NCI-H2171 (cell line): ENCODE data around the gene MUC22.
"Not testable (repeated sequence)": the region's sequence is repeated elsewhere in the genome, so short reads cannot be mapped to it uniquely, and the experiment has no call there.

Experiments
- DNase-seq: peaks from one replicate; lab custom pipeline; 2025; lab: John Stamatoyannopoulos, UW

Gene MUC22

GRCh38 chr6:30998785-30999184 is 11.5 kb upstream of the MUC22 start:
- DNase-seq, result no peak

DNA sequence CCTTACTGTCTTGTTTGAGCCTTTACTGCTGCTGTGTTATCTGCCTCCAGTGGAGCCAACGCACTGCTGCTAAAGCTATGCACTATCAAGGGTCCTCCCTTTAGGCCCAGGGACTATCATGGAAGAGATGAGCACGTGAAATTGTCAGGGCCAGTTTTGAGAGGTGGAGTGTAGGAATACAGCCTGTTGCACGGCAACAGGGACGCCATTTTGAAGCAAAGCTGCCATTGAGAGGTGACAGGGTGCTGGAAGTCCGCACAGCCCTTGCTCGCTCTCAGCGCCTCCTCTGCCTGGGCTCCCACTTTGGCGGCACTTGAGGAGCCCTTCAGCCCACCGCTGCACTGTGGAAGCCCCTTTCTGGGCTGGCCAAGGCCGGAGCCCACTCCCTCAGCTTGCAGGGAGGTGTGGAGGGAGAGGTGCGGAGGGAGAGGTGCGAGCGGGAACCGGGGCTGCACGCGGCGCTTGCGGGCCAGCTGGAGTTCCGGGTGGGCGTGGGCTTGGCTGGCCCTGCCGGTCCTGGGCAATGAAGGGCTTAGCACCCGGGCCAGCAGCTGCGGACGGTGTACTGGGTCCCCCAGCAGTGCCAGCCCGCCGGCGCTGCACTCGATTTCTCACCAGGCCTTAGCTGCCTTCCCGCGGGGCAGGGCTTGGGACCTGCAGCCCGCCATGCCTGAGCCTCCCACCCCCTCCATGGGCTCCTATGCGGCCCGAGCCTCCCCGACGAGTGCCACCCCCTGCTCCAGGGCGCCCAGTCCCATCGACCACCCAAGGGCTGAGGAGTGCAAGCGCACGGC is 10.0 kb upstream of the MUC22 start:
- DNase-seq, result not testable (repeated sequence)

DNA sequence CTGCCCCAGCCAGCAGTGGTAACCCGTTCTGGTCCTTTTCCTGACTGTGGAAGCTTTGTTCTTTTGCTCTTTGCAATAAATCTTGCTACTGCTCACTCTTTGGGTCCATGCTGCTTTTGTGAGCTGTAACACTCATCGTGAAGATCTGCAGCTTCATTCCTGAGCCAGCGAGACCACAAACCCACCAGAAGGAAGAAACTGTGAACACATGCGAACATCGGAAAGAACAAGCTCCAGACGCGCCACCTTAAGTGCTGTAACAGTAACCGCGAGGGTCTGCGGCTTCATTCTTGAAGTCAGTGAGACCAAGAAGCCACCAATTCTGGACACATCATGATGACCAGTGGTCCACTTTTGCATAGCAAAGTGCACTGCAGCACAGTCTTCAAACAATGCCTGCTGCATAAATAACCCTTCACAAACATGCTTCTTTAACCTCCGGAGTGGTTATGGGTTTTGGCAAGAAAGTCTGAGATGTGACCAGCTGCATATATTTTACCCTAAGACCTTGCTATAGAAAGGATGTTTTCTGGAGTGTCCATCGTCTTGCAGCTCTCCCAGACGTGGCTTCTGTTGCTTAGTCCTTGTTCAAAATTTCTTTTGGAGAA is 8.9 kb upstream of the MUC22 start:
- no peak for DNase-seq

- no peak for DNase-seq
Observed at GRCh38 chr6:31002471-31002870, 7.8 kb upstream of the MUC22 start.

DNA sequence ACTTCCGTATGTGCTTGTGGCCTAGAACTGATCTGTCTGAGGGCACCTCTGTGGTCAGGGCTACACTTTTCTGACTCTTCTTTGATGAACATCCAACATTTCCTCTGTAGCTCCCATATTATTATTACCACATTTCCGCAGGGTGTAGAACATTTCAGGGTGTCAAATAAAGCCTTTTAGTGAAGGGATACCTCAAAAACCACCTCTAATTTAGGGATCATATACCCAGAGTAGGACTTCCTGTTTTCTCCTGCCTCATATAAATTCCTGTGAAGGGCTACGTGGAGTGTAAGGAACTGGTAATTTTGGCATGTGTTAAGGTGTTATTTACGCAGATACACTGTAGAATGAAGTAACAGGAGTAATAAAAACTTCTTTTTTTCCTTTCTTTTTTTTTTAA is 5.5 kb upstream of the MUC22 start:
- no peak for DNase-seq

- DNase-seq, result no peak
Observed at GRCh38 chr6:31005249-31006020, 4.8 kb upstream of the MUC22 start.

DNA sequence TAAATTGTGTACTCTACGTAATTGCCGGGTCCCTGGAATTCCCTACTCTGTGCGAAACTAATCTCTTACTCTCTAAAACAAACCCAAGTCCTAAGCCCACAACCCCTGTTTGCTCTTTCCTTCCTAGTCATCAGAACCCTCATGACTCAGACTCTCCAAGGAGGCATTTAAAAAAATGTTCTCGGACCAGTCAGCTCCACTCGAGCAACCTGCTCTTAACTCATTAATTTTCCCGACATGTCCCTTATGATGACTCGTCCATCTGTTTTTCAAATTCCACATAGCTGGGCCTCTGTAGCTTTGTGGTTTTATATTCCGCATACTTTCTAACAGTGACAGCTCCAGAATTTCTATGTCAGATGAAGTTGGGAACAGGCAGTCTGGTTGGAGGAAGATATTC is 2.6 kb upstream of the MUC22 start:
- no peak for DNase-seq

DNA sequence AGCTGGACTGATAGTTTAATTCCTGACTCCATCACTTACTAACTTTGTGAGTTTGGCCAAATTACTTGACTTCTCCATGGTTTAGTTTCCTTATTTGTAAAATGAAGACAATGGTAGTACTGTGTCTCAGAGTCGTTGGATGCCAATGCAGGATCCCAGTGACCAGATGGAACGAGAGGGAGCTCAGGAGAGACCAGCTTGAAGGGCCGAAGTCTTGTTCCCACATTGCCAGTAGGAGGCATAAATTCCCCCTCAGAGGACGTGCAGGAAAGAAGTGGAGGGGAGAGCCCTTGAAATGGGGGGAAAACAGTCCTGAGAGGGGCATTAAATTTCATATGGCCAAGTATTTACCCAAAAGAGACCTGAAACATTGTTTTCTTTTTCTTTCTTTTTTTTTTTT is 2.1 kb upstream of the MUC22 start:
- DNase-seq, result no peak

GRCh38 chr6:31009731-31010130 is 543 bp upstream of the MUC22 start:
- no peak for DNase-seq

DNA sequence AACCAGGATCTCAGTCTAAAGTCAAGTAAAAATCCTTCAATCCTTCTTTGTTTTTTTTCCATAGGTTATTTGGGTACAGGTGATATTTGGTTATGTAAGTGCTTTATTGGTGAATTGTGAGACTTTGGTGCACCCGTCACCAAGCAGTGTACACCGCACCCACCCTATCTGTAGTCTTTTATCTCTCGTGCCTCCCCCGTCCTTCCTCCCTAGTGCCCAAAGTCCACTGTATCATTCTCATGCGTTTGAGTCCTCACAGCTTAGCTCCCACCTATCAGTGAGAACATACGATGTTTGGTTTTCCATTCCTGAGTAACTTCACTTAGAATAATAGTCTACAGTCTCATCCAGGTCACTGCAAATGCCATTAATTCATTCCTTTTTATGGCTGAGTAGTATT is 879 bp downstream of the MUC22 start:
- DNase-seq, result no peak

DNA sequence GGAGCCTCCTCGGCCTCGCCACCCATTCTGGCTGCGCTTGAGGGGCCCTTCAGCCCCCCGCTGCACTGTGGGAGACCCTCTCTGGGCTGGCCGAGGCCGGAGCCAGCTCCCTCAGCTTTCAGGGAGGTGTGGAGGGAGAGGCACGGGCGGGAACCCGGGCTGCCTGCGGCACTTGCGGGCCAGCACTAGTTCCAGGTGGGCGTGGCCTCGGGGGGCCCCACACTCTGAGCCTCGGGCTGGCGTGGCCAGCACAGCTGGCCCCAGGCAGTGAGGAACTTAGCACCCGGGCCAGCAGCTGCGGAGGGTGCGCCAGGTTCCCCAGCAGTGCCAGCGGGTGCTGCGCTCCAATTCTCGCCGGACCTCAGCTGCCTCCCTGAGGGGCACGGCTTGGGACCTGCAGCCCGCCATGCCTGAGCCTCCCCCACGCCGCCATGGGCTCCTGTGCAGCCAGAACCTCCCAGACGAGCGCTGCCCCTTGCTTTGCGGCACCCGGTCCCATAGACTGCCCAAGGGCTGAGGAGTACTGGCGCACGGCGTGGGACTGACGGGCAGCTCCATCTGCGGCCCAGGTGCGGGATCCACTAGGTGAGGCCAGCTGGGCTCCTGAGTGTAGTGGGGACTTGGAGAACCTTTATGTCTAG is 6.5 kb downstream of the MUC22 start:
- no peak for DNase-seq

GRCh38 chr6:31017436-31017835 is 7.2 kb downstream of the MUC22 start:
- DNase-seq, result not testable (repeated sequence)

DNA sequence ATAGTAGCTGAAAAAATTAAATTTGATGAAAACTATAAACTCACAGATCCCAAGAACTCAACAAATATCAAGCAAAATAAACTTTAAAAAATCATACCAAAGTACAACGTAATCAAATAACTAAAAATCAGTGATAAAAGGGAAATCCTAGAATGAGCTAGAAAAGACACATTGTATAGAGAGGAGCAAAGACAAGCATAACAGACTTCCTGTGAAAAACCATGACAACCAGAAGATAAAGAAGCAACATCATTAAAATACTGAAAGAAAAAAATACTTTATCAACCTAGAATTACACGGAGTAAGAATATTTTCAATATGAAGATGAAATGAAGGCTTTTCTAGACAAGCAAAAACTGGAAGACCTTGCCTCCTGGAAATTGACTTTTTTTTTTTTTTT is 9.8 kb downstream of the MUC22 start:
- DNase-seq, result no peak

DNA sequence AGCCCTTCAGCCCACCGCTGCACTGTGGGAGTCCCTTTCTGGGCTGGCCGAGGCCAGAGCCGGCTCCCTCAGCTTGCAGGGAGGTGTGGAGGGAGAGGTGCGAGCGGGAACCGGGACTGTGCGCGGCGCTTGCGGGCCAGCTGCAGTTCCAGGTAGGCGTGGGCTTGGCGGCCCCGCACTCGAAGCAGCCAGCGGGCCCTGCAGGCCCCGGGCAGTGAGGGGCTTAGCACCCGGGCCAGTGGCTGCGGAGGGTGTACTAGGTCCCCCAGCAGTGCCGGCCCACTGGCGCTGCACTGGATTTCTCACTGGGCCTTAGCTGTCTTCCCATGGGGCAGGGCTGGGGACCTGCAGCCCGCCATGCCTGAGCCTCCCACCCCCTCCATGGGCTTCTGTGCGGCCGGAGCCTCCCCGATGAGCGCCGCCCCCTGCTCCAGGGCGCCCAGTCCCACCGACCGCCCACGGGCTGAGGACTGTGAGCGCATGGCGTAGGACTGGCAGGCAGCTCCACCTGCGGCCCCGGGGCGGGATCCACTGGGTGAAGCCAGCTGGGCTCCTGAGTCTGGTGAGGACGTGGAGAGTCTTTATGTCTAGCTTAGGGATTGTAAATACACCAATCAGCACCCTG is 10.5 kb downstream of the MUC22 start:
- DNase-seq, result not testable (repeated sequence)

- DNase-seq, result not testable (repeated sequence)
Observed at GRCh38 chr6:31021705-31022531, 11.6 kb downstream of the MUC22 start.

DNA sequence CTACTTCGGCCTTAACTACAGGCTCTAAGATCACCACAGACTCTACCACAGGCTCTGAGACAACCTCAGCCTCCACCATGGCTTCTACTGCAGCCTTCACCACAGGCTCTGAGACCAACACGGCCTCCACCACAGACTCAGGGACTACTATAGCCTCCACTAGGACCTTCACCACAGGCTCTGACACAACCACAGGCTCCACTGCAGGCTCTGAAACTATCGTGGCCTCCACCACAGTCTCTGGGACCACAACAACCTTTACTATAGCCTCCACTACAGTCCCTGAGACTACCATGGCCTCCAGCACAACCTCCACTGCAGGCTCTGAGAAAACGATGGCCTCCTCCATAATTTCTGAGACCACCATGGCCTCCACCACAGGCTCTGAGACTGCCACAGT is 15.3 kb downstream of the MUC22 start:
- no peak for DNase-seq

- DNase-seq, result no peak
Observed at GRCh38 chr6:31031095-31031494, 20.8 kb downstream of the MUC22 start.

DNA sequence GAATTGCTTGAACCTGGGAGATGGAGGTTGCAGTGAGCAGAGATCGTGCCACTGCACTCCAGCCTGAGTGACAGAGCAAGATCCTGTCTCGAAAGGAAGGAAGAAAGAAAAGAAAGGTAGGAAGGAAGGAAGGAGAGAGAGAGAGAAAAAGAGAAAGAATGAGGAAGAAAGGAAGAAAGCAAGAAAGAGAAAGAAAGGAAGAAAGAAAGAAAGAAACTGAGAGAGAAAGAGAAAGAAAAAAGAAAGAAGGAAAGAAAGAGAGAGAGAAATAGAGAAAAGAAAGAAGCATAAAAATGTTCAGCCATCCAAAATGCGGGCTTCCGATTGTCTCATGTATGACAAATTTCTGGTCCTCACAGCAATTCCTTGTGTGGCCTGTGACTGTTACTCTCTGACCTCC is 22.8 kb downstream of the MUC22 start:
- DNase-seq, result no peak

DNA sequence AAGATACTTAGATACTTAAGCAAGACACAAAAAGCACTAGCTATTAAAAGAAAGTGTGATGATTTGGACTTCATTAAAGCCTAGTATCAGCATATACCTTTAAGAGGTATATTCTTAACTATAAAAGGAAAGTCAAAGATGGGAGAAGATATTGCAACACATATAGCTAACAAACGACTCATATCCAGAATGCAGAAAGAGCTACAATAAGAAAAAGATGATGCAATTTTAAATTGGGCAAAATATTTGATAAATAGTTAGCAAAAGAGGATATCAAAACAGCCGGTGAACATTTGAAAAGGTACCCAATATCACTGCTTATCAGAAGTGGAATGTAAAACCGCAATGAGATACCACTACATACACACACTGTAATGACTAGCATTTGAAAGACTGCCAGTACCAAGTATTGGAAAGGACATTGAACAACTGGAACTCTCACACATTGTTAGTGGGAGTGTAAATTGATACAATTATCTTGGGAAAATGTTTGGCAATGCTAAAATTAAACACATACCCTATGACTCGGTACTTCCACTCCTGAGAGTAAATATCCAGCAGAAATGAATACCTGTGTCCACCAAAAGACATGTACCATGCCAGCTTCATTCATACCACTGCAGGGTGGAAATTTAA is 25.7 kb downstream of the MUC22 start:
- DNase-seq, result no peak

DNA sequence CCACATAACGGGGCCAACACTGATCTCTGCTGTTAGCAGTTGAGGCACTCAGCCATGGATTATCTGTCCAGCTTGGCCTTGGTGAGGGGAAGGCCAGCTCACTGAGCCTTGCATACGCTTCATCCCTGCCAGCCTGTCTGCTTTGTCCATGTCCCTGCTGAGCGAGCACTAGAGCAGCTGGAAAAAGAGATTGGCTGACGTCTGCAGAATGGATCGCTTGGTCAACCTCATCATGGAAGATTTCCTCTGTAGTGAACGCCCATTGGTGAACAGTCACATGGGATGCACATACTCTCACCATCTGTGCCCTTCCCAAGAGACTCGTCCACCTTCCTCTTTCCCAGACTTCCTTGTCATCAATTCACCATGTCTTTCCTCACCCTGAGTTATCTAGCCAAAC is 26.9 kb downstream of the MUC22 start:
- no peak for DNase-seq

DNA sequence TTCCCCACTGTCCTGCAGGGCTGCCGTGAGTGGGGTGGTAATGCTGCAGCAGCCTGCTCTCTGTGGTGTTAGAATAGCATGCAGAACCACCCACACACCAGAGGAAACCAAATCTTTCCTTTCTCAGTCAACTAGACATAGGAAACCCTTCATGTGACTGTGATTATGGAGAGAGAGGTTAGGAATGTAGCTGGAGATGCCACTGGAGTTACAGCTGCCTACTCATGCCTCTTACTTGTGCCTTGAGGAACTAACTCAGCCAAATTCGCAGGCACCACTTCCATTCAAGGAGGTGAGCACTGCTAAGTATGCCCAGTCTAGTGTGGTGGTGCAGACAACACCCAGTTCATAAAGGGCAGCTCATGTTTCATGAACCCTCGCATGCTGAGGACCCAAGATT is 27.4 kb downstream of the MUC22 start:
- no peak for DNase-seq
